Adrenal gland (tissue), 5 donors: Measurements from ENCODE around the gene ANKRD11.
"Not testable (repeated sequence)": the region's sequence is repeated elsewhere in the genome, so short reads cannot be mapped to it uniquely, and the experiment has no call there.

ENCODE experiments used
- POLR2A ChIP-seq, 2 donors: fragments of 450-650 bp; IDR thresholded peaks; one replicate each; pipeline ENCODE4 v1.6.1; 2017; ENCODE audit warnings: antibody characterized with exemption in 2 of 2, mild to moderate bottlenecking in 2 of 2, moderate library complexity in 1 of 2
- TF ChIP-seq, protein P1 (sequence below), 6 experiments: fragments of 450-650 bp in 4 of 6; fragments of 200-600 bp in 2 of 6; sonication (generic) in 1 of 6; IDR thresholded peaks; 1 replicate in 5 of 6; 2 replicates in 1 of 6; pipeline versions ENCODE4 v1.5.1 to v1.8.0; 2016 to 2021; ENCODE audit warnings: antibody characterized with exemption in 6 of 6, mild to moderate bottlenecking in 2 of 6, moderate library complexity in 1 of 6
- donor health status: DM: no; HTN: no; CAD: no.

GRCh38 chr16:89462639-89463038 lies 27.7 kb downstream of the ANKRD11 start:
- TF ChIP-seq, protein P1, sequence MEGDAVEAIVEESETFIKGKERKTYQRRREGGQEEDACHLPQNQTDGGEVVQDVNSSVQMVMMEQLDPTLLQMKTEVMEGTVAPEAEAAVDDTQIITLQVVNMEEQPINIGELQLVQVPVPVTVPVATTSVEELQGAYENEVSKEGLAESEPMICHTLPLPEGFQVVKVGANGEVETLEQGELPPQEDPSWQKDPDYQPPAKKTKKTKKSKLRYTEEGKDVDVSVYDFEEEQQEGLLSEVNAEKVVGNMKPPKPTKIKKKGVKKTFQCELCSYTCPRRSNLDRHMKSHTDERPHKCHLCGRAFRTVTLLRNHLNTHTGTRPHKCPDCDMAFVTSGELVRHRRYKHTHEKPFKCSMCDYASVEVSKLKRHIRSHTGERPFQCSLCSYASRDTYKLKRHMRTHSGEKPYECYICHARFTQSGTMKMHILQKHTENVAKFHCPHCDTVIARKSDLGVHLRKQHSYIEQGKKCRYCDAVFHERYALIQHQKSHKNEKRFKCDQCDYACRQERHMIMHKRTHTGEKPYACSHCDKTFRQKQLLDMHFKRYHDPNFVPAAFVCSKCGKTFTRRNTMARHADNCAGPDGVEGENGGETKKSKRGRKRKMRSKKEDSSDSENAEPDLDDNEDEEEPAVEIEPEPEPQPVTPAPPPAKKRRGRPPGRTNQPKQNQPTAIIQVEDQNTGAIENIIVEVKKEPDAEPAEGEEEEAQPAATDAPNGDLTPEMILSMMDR (IDR thresholded peaks at IDR 0.05), result not testable (repeated sequence)
- TF ChIP-seq POLR2A (IDR thresholded peaks at IDR 0.05), result not testable (repeated sequence)
